ENCODE data around the gene TMEM151A.
"Not testable (repeated sequence)": the region's sequence is repeated elsewhere in the genome, so short reads cannot be mapped to it uniquely, and the experiment has no call there.

Gene TMEM151A

DNA sequence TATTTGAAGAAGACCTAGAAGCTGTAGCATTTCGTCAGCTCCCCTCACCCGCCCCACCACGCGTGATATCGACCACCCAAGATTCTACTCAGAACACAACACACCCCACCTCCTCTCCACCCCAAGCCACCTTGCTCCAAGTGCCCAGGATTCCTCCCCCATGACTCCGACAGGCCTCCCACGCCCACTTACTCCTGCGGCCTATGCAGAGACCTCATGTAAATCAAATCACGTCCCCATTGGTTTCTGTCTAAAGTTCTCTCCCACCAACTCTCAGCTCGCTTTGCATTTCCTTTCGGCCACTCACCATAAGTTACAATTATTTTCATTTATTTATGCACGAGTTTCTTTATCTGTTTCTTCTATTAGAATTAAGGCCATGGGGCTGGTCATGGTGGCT is 11.0 kb downstream of the TMEM151A start:
- Histone ChIP-seq H2AFZ (ENCODE audit: low read length) (no peak overlapping the region), H3K9me3 (ENCODE audit: insufficient read depth, low read depth, low read length) (no peaks in the 10 kb centered on the region), H3K4me1 (ENCODE audit: insufficient read depth, low read length, poor library complexity, severe bottlenecking) (no peaks in the 10 kb centered on the region), H3K27me3 (ENCODE audit: insufficient read depth, low read length, poor library complexity, severe bottlenecking) (no peaks in the 10 kb centered on the region), H3K4me3 (ENCODE audit: low read length, poor library complexity, severe bottlenecking) (no peak overlapping the region), H3K4me2 (ENCODE audit: low read depth, low read length, poor library complexity, severe bottlenecking) (no peak overlapping the region), H4K20me1 (ENCODE audit: insufficient read depth, low read length, poor library complexity, severe bottlenecking) (no peaks in the 10 kb centered on the region), H3K9me2 (replicated peaks; ENCODE audit: low read depth, low read length) (no peaks in the 10 kb centered on the region), H3K9ac (ENCODE audit: low read depth, low read length, poor library complexity, severe bottlenecking) (no peak overlapping the region), H3F3A (ENCODE audit: low read depth) (no peaks in the 10 kb centered on the region), H3K79me2 (ENCODE audit: insufficient read depth, low read length) (no peaks in the 10 kb centered on the region), H3K36me3 (ENCODE audit: insufficient read depth, low read length) (no peaks in the 10 kb centered on the region)
- no peak for TF ChIP-seq EZH2phosphoT487 (IDR thresholded peaks at IDR 0.05; ENCODE audit: borderline replicate concordance)
- TF ChIP-seq, protein P1, sequence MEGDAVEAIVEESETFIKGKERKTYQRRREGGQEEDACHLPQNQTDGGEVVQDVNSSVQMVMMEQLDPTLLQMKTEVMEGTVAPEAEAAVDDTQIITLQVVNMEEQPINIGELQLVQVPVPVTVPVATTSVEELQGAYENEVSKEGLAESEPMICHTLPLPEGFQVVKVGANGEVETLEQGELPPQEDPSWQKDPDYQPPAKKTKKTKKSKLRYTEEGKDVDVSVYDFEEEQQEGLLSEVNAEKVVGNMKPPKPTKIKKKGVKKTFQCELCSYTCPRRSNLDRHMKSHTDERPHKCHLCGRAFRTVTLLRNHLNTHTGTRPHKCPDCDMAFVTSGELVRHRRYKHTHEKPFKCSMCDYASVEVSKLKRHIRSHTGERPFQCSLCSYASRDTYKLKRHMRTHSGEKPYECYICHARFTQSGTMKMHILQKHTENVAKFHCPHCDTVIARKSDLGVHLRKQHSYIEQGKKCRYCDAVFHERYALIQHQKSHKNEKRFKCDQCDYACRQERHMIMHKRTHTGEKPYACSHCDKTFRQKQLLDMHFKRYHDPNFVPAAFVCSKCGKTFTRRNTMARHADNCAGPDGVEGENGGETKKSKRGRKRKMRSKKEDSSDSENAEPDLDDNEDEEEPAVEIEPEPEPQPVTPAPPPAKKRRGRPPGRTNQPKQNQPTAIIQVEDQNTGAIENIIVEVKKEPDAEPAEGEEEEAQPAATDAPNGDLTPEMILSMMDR (conservative IDR thresholded peaks at IDR 0.05; ENCODE audit: low read length) = no peak

DNA sequence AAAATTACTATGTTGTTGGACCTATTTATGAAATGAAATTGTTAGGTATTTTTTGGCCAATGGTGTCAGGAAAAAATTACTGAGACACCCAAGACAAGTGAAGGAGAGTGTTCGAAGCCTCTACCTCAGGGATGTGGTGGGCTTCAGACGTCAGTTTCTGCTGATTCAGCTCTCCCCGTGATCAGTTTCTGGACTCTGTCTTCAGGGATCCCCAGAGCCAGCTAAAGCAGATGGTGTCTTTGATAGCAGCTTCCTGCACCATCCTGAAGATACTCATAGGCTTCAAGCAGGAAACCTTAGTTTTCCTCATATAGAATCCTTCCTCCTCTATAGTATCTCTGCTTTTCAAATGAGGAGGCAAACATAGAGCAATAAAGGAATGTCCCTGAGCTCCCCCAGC is 17.8 kb downstream of the TMEM151A start:
- Histone ChIP-seq H3K4me1 (ENCODE audit: insufficient read depth, low read length, poor library complexity, severe bottlenecking) (peaks cover 16% of the 10 kb centered on the region), H3K4me2 (ENCODE audit: low read depth, low read length, poor library complexity, severe bottlenecking) (no peak overlapping the region), H3K9me2 (replicated peaks; ENCODE audit: low read depth, low read length) (no peaks in the 10 kb centered on the region), H3K36me3 (ENCODE audit: insufficient read depth, low read length) (no peaks in the 10 kb centered on the region), H3K4me3 (ENCODE audit: low read length, poor library complexity, severe bottlenecking) (no peak overlapping the region), H2AFZ (ENCODE audit: low read length) (no peak overlapping the region), H3K9ac (ENCODE audit: low read depth, low read length, poor library complexity, severe bottlenecking) (no peak overlapping the region), H3F3A (ENCODE audit: low read depth) (no peaks in the 10 kb centered on the region), H4K20me1 (ENCODE audit: insufficient read depth, low read length, poor library complexity, severe bottlenecking) (no peaks in the 10 kb centered on the region), H3K27me3 (ENCODE audit: insufficient read depth, low read length, poor library complexity, severe bottlenecking) (no peaks in the 10 kb centered on the region), H3K9me3 (ENCODE audit: insufficient read depth, low read depth, low read length) (no peaks in the 10 kb centered on the region), H3K79me2 (ENCODE audit: insufficient read depth, low read length) (no peaks in the 10 kb centered on the region)
- TF ChIP-seq, protein P1 (conservative IDR thresholded peaks at IDR 0.05; ENCODE audit: low read length) = no peak
- TF ChIP-seq EZH2phosphoT487 (IDR thresholded peaks at IDR 0.05; ENCODE audit: borderline replicate concordance) = no peak

- Histone ChIP-seq H3K4me1 (ENCODE audit: insufficient read depth, low read length, poor library complexity, severe bottlenecking) (peaks cover 18% of the 10 kb centered on the region), H3K9me2 (replicated peaks; ENCODE audit: low read depth, low read length) (no peaks in the 10 kb centered on the region), H3K9ac (ENCODE audit: low read depth, low read length, poor library complexity, severe bottlenecking) (no peak overlapping the region), H4K20me1 (ENCODE audit: insufficient read depth, low read length, poor library complexity, severe bottlenecking) (no peaks in the 10 kb centered on the region), H3F3A (ENCODE audit: low read depth) (no peaks in the 10 kb centered on the region), H3K36me3 (ENCODE audit: insufficient read depth, low read length) (no peaks in the 10 kb centered on the region), H3K9me3 (ENCODE audit: insufficient read depth, low read depth, low read length) (no peaks in the 10 kb centered on the region), H3K4me2 (ENCODE audit: low read depth, low read length, poor library complexity, severe bottlenecking) (no peak overlapping the region), H3K27me3 (ENCODE audit: insufficient read depth, low read length, poor library complexity, severe bottlenecking) (no peaks in the 10 kb centered on the region), H3K4me3 (ENCODE audit: low read length, poor library complexity, severe bottlenecking) (no peak overlapping the region), H2AFZ (ENCODE audit: low read length) (no peak overlapping the region), H3K79me2 (ENCODE audit: insufficient read depth, low read length) (no peaks in the 10 kb centered on the region)
- TF ChIP-seq, protein P1 (conservative IDR thresholded peaks at IDR 0.05; ENCODE audit: low read length) = no peak
- TF ChIP-seq EZH2phosphoT487 (IDR thresholded peaks at IDR 0.05; ENCODE audit: borderline replicate concordance) = no peak
Measured at GRCh38 chr11:66310324-66310723, 18.6 kb downstream of the TMEM151A start.

DNA sequence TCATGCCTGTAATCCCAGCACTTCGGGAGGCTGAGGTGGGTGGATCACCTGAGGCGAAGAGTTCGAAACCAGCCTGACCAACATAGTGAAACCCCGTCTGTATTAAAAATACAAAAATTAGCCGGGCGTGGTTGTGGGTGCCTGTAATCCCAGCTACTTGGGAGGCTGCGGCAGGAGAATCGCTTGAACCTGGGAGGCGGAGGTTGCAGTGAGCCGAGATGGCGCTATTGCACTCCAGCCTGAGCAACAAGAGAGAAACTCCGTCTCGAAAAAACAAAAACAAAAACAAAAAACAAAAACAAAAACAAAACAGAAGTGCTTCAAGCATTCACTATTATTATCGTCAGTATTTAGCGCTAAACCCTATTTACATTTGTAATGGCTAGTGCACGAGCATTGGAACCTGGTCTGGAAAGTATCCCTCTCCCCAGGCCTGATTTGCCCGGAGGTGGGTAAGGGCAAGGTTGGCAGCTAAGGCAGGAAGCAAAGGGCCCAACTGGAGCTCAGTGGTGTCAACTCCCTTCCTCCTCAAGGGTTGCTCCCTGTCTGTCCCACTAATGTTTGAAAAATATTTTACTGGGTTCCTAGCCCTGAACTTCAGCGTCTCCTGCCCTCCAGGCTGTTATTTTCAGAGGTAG is 19.2 kb downstream of the TMEM151A start:
- H3K9ac ChIP-seq (ENCODE audit: low read depth, low read length, poor library complexity, severe bottlenecking); H3K27me3 ChIP-seq (ENCODE audit: insufficient read depth, low read length, poor library complexity, severe bottlenecking); H2AFZ ChIP-seq (ENCODE audit: low read length); H3K4me3 ChIP-seq (ENCODE audit: low read length, poor library complexity, severe bottlenecking); H3K4me2 ChIP-seq (ENCODE audit: low read depth, low read length, poor library complexity, severe bottlenecking); H3K79me2 ChIP-seq (ENCODE audit: insufficient read depth, low read length); H4K20me1 ChIP-seq (ENCODE audit: insufficient read depth, low read length, poor library complexity, severe bottlenecking); H3K9me2 ChIP-seq (replicated peaks; ENCODE audit: low read depth, low read length); H3K9me3 ChIP-seq (ENCODE audit: insufficient read depth, low read depth, low read length); H3F3A ChIP-seq (ENCODE audit: low read depth); H3K36me3 ChIP-seq (ENCODE audit: insufficient read depth, low read length): not testable (repeated sequence)
- peaks cover 18% of the 10 kb centered on the region for H3K4me1 ChIP-seq (ENCODE audit: insufficient read depth, low read length, poor library complexity, severe bottlenecking)
